IMR-90 (cell line): ENCODE data around the gene MLLT10. TPM values are rescaled to one million over a fixed set of nuclear protein-coding genes. Genes with fewer than 3 reads are reported as not detected.

Experiments used
- ATAC-seq: fragments of 200-7000 bp; cut with Tn5 transposase; 2 replicates; pipeline ENCODE4 v1.9.1; 2020; ENCODE audit warnings: low read depth, mild to moderate bottlenecking, moderate library complexity
- BruUV-seq: library from RNA; stranded (reverse); fragments of 400-500 nt; replicated peaks from 2 replicates; lab custom pipeline; 2021; lab: Mats Ljungman, UMichigan
- CTCF ChIA-PET: fragments of 300-600 bp; formaldehyde crosslinking; extraction: SDS; loops from one replicate; lab custom pipeline; 2021; ENCODE audit warnings: antibody characterized with exemption; lab: Yijun Ruan, JAX
- POLR2A ChIA-PET: fragments of 300-600 bp; sonication (Branson Sonifier 250); formaldehyde crosslinking; loops from one replicate; lab custom pipeline; 2022; ENCODE audit warnings: antibody characterized with exemption; ENCODE audit not compliant: unreplicated experiment; lab: Charles Lee
- DNase-seq: peaks from one replicate; pipeline ENCODE4 v3.0.0; 2013
- H2AFZ ChIP-seq: replicated peaks from 2 replicates; pipeline ENCODE3; 2013; ENCODE audit warnings: low read length, mild to moderate bottlenecking; ENCODE audit not compliant: poor library complexity
- H2AK5ac ChIP-seq: 2 replicates; pipeline ENCODE4 v1.6.1; 2013; ENCODE audit warnings: low read depth, low read length, inconsistent platforms
- H2AK9ac ChIP-seq: replicated peaks from 2 replicates; pipeline ENCODE3; 2013; ENCODE audit warnings: mild to moderate bottlenecking, low read depth, low read length, moderate library complexity; ENCODE audit not compliant: poor library complexity
- H2BK120ac ChIP-seq: 2 replicates; pipeline ENCODE4 v1.6.1; 2013; ENCODE audit warnings: low read depth, low read length, inconsistent platforms
- H2BK15ac ChIP-seq: 3 replicates; pipeline ENCODE4 v1.6.1; 2013; ENCODE audit warnings: low read depth, low read length, inconsistent platforms
- H2BK20ac ChIP-seq: 2 replicates; pipeline ENCODE4 v1.6.1; 2013; ENCODE audit warnings: low read depth, mild to moderate bottlenecking, inconsistent platforms, low read length, moderate library complexity
- H2BK5ac ChIP-seq: 2 replicates; pipeline ENCODE4 v1.6.1; 2013; ENCODE audit warnings: mild to moderate bottlenecking, low read depth, low read length, inconsistent platforms; ENCODE audit not compliant: poor library complexity, severe bottlenecking
- H3K14ac ChIP-seq: replicated peaks from 2 replicates; pipeline ENCODE4 v1.6.1; 2013; ENCODE audit warnings: low read depth, low read length, inconsistent platforms
- H3K18ac ChIP-seq: 2 replicates; pipeline ENCODE4 v1.6.1; 2013; ENCODE audit warnings: low read depth, low read length, control low read depth
- H3K23ac ChIP-seq: 2 replicates; pipeline ENCODE4 v1.6.1; 2013; ENCODE audit warnings: low read depth, low read length, inconsistent platforms
- H3K27ac ChIP-seq: 2 replicates; pipeline ENCODE4 v1.5.1; 2013; ENCODE audit warnings: mild to moderate bottlenecking, control low read depth, low read length; ENCODE audit not compliant: insufficient read depth
- H3K27me3 ChIP-seq: 2 replicates; pipeline ENCODE4 v1.6.1; 2013; ENCODE audit warnings: low read length; ENCODE audit not compliant: control insufficient read depth, insufficient read depth
- H3K36me3 ChIP-seq: 2 replicates; pipeline ENCODE4 v1.6.1; 2013; ENCODE audit warnings: low read length, mixed read lengths; ENCODE audit not compliant: control insufficient read depth, insufficient read depth
- H3K4ac ChIP-seq: 2 replicates; pipeline ENCODE4 v1.6.1; 2013; ENCODE audit warnings: low read depth, low read length, inconsistent platforms
- H3K4me1 ChIP-seq: 2 replicates; pipeline ENCODE4 v1.6.1; 2013; ENCODE audit warnings: low read length, mixed read lengths; ENCODE audit not compliant: control insufficient read depth, insufficient read depth
- H3K4me2 ChIP-seq: 2 replicates; pipeline ENCODE4 v1.6.1; 2013; ENCODE audit warnings: low read depth, mild to moderate bottlenecking, control low read depth, low read length, moderate library complexity
- H3K4me3 ChIP-seq: 2 replicates; pipeline ENCODE4 v1.5.1; 2013; ENCODE audit warnings: low read depth, mild to moderate bottlenecking, control low read depth, low read length, moderate library complexity; ENCODE audit not compliant: insufficient read depth
- H3K56ac ChIP-seq: 2 replicates; pipeline ENCODE4 v1.6.1; 2013; ENCODE audit warnings: low read length, inconsistent platforms; ENCODE audit not compliant: insufficient read depth; ENCODE audit errors: extremely low read depth
- H3K79me1 ChIP-seq, 2 experiments: 2 replicates each; pipeline ENCODE4 v1.6.1; 2013; ENCODE audit warnings: low read length in 2 of 2, inconsistent platforms in 1 of 2, low read depth in 1 of 2
- H3K9ac ChIP-seq: 2 replicates; pipeline ENCODE4 v1.6.1; 2013; ENCODE audit warnings: low read depth, low read length, control low read depth
- H3K9me1 ChIP-seq: 2 replicates; pipeline ENCODE4 v1.6.1; 2013; ENCODE audit warnings: low read length, inconsistent platforms; ENCODE audit not compliant: insufficient read depth
- H3K9me3 ChIP-seq: 2 replicates; pipeline ENCODE4 v1.6.1; 2013; ENCODE audit warnings: low read length; ENCODE audit not compliant: control insufficient read depth, insufficient read depth
- H4K20me1 ChIP-seq: 2 replicates; pipeline ENCODE4 v1.6.1; 2013; ENCODE audit warnings: low read length, inconsistent platforms; ENCODE audit not compliant: insufficient read depth
- H4K5ac ChIP-seq: 2 replicates; pipeline ENCODE4 v1.6.1; 2013; ENCODE audit warnings: mild to moderate bottlenecking, low read depth, low read length, control low read depth
- H4K8ac ChIP-seq, 2 experiments: 2 replicates each; pipeline ENCODE4 v1.6.1; 2013; ENCODE audit warnings: low read depth in 2 of 2, low read length in 2 of 2, control low read depth in 1 of 2, inconsistent platforms in 1 of 2
- H4K91ac ChIP-seq: 2 replicates; pipeline ENCODE4 v1.6.1; 2013; ENCODE audit warnings: low read depth, low read length, inconsistent platforms; ENCODE audit not compliant: insufficient read depth
- BHLHE40 ChIP-seq: fragments of 150-350 bp; IDR thresholded peaks from 2 replicates; pipeline ENCODE4 v1.6.1; 2016; ENCODE audit warnings: mild to moderate bottlenecking, low read depth, low read length
- CEBPB ChIP-seq: IDR thresholded peaks from 2 replicates; pipeline ENCODE4 v1.6.1; 2012; ENCODE audit warnings: low read depth, low read length, improper control_type of control experiment
- CHD1 ChIP-seq: IDR thresholded peaks from 2 replicates; pipeline ENCODE4 v1.6.1; 2012; ENCODE audit warnings: low read depth, low read length, improper control_type of control experiment
- FOS ChIP-seq: fragments of 150-350 bp; IDR thresholded peaks from 2 replicates; pipeline ENCODE4 v1.6.1; 2016; ENCODE audit warnings: low read depth, low read length
- MAFK ChIP-seq: IDR thresholded peaks from 2 replicates; pipeline ENCODE4 v1.6.1; 2012; ENCODE audit warnings: low read depth, low read length, improper control_type of control experiment
- MAZ ChIP-seq: IDR thresholded peaks from 2 replicates; pipeline ENCODE4 v1.6.1; 2012; ENCODE audit warnings: low read depth, mild to moderate bottlenecking, low read length, improper control_type of control experiment, moderate library complexity, borderline replicate concordance
- MXI1 ChIP-seq: IDR thresholded peaks from 2 replicates; pipeline ENCODE4 v1.6.1; 2012; ENCODE audit warnings: low read depth, mild to moderate bottlenecking, low read length, moderate library complexity, borderline replicate concordance
- NFE2L2 ChIP-seq: fragments of 150-350 bp; IDR thresholded peaks from 2 replicates; pipeline ENCODE4 v1.6.1; 2016; ENCODE audit warnings: low read depth, mild to moderate bottlenecking, low read length
- POLR2A ChIP-seq: IDR thresholded peaks from 2 replicates; pipeline ENCODE4 v1.6.1; 2012; ENCODE audit warnings: mild to moderate bottlenecking, low read depth, low read length
- RAD21 ChIP-seq: IDR thresholded peaks from 2 replicates; pipeline ENCODE4 v1.6.1; 2012; ENCODE audit warnings: low read length, improper control_type of control experiment
- RCOR1 ChIP-seq: IDR thresholded peaks from 2 replicates; pipeline ENCODE4 v1.6.1; 2012; ENCODE audit warnings: mild to moderate bottlenecking, low read length, improper control_type of control experiment; ENCODE audit not compliant: insufficient replicate concordance
- RFX5 ChIP-seq: IDR thresholded peaks from 2 replicates; pipeline ENCODE4 v1.8.0; 2012; ENCODE audit warnings: low read depth, mild to moderate bottlenecking, low read length, moderate library complexity
- SMC3 ChIP-seq: fragments of 150-350 bp; IDR thresholded peaks from 2 replicates; pipeline ENCODE4 v1.6.1; 2016; ENCODE audit warnings: low read depth, mild to moderate bottlenecking, antibody characterized with exemption, low read length, moderate library complexity
- WGBS, 2 experiments: methylation state at CpG; one replicate each; pipeline versions ENCODE4 v1.1.5 to v1.1.7; 2013; ENCODE audit warnings: missing lambda C conversion rate in 2 of 2; ENCODE audit not compliant: insufficient read length in 1 of 2; ENCODE audit errors: extremely low coverage in 2 of 2; 5-methylcytosine and 5-hydroxymethylcytosine counted together
- dilution Hi-C: fragments of 300-500 bp; cut with HindIII; formaldehyde crosslinking; loops from one replicate; pipeline ENCODE4 v1.14.3; 2018; ENCODE audit warnings: low sequenced_read_pairs; ENCODE audit not compliant: unreplicated experiment
- in situ Hi-C: fragments of 300-500 bp; cut with MboI; formaldehyde crosslinking; loops from 3 replicates; pipeline ENCODE4 v1.14.3; 2019; ENCODE audit warnings: low sequenced_read_pairs, inconsistent platforms, mixed read lengths
- intact Hi-C: fragments of 100-400 bp; cut with micrococcal nuclease; formaldehyde crosslinking; loops from 2 replicates; pipeline ENCODE4 v1.10.0; 2022
- polyA plus RNA-seq, 3 experiments: library from polyadenylated mRNA; depleted of rRNA; stranded (reverse); fragments of >200 nt; gene quantifications; 2 replicates each; pipeline ENCODE4 v1.2.3, GENCODE V29; 2012; ENCODE audit warnings: low replicate concordance in 1 of 3
- total RNA-seq: library from RNA; depleted of rRNA; stranded (reverse); fragments of >200 nt; gene quantifications from 2 replicates; pipeline ENCODE4 v1.2.3, GENCODE V29; 2012
- TF ChIP-seq, protein P1 (sequence below): conservative IDR thresholded peaks from 2 replicates; pipeline ENCODE4 v1.5.1; 2012; ENCODE audit warnings: mild to moderate bottlenecking, low read depth, low read length, improper control_type of control experiment
- TF ChIP-seq, protein P2 (sequence below): fragments of 150-350 bp; IDR thresholded peaks from 2 replicates; pipeline ENCODE4 v1.6.1; 2017; ENCODE audit warnings: mild to moderate bottlenecking, antibody characterized with exemption, low read length, low read depth

Gene MLLT10
- total and polyA plus RNA-seq, 2 of the 4 experiments (the other 2 are of a cell fraction): 22.5 to 29.0 TPM

- dilution Hi-C loops: no loop called here
- Histone ChIP-seq H4K20me1 (peaks cover 3% of the 10 kb centered on the region; the same call in 1 of the 2 replicates), H3K27me3 (no peaks in the 10 kb centered on the region), H4K5ac (no peak overlapping the region), H2BK20ac (no peak overlapping the region), H3K4me1 (no peaks in the 10 kb centered on the region), H2AFZ (no peak overlapping the region), H2AK5ac (no peak overlapping the region), H3K36me3 (no peaks in the 10 kb centered on the region), H3K14ac (no peak overlapping the region), H3K4me2 (no peak overlapping the region), H4K8ac (no peak overlapping the region), H3K4ac (no peak overlapping the region), H3K23ac (no peak overlapping the region), H3K27ac (no peak overlapping the region), H3K9ac (no peak overlapping the region), H2BK15ac (no peak overlapping the region), H4K91ac (no peak overlapping the region), H3K56ac (no peak overlapping the region), H3K9me3 (peaks cover 3% of the 10 kb centered on the region; the same call in 1 of the 2 replicates), H2BK120ac (no peak overlapping the region), H3K18ac (no peak overlapping the region), H2BK5ac (no peak overlapping the region), H3K79me1 (peaks cover 17 to 42% of the 10 kb centered on the region in 2 experiments), H3K9me1 (0 out of 2 replicates have a peak, but pooled peaks cover 5% of the 10 kb centered on the region), H3K4me3 (no peak overlapping the region), H2AK9ac (no peak overlapping the region)
- DNase-seq (no peak), ATAC-seq (no peak)
- WGBS, 2 experiments: no CpG with 5 or more reads among the region's 3 CpGs
- no TSS peak for BruUV-seq
- no peak for TF ChIP-seq FOS
- TF ChIP-seq CHD1: no peak
- no peak for TF ChIP-seq CEBPB
- no peak for TF ChIP-seq SMC3
- TF ChIP-seq NFE2L2: no peak
- TF ChIP-seq, protein P1, sequence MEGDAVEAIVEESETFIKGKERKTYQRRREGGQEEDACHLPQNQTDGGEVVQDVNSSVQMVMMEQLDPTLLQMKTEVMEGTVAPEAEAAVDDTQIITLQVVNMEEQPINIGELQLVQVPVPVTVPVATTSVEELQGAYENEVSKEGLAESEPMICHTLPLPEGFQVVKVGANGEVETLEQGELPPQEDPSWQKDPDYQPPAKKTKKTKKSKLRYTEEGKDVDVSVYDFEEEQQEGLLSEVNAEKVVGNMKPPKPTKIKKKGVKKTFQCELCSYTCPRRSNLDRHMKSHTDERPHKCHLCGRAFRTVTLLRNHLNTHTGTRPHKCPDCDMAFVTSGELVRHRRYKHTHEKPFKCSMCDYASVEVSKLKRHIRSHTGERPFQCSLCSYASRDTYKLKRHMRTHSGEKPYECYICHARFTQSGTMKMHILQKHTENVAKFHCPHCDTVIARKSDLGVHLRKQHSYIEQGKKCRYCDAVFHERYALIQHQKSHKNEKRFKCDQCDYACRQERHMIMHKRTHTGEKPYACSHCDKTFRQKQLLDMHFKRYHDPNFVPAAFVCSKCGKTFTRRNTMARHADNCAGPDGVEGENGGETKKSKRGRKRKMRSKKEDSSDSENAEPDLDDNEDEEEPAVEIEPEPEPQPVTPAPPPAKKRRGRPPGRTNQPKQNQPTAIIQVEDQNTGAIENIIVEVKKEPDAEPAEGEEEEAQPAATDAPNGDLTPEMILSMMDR: no peak
- TF ChIP-seq RAD21: no peak
- TF ChIP-seq, protein P2, sequence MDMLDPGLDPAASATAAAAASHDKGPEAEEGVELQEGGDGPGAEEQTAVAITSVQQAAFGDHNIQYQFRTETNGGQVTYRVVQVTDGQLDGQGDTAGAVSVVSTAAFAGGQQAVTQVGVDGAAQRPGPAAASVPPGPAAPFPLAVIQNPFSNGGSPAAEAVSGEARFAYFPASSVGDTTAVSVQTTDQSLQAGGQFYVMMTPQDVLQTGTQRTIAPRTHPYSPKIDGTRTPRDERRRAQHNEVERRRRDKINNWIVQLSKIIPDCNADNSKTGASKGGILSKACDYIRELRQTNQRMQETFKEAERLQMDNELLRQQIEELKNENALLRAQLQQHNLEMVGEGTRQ: no peak
- no peak for TF ChIP-seq RFX5
- TF ChIP-seq BHLHE40: no peak
- TF ChIP-seq MAZ: no peak
- no peak for TF ChIP-seq MAFK
- TF ChIP-seq MXI1: no peak
- TF ChIP-seq RCOR1: no peak
- no peak for TF ChIP-seq POLR2A
- CTCF ChIA-PET: interaction anchor here (0.5 kb wide), 1 partner anchor 126 kb away, joined by 3 read pairs; no protein-coding TSS in a partner anchor
- POLR2A ChIA-PET: no interaction called here
- in situ Hi-C loops: no loop called here
- intact Hi-C loops: no loop called here
Observed at GRCh38 chr10:21699575-21699974, 165.5 kb downstream of the MLLT10 start.
